Activated naive CD4-positive, alpha-beta T cell treated with anti-CD3 and anti-CD28 coated beads, Interleukin-2, amount 50 U/mL, for 16 hours (primary cell): ENCODE results near the gene UHMK1.
"Not testable (repeated sequence)": the region's sequence is repeated elsewhere in the genome, so short reads cannot be mapped to it uniquely, and the experiment has no call there.

ENCODE experiments used
- DNase-seq: peaks from one replicate; pipeline ENCODE4 v3.0.0-alpha.2; 2020

UHMK1 gene, protein sequence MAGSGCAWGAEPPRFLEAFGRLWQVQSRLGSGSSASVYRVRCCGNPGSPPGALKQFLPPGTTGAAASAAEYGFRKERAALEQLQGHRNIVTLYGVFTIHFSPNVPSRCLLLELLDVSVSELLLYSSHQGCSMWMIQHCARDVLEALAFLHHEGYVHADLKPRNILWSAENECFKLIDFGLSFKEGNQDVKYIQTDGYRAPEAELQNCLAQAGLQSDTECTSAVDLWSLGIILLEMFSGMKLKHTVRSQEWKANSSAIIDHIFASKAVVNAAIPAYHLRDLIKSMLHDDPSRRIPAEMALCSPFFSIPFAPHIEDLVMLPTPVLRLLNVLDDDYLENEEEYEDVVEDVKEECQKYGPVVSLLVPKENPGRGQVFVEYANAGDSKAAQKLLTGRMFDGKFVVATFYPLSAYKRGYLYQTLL

DNA sequence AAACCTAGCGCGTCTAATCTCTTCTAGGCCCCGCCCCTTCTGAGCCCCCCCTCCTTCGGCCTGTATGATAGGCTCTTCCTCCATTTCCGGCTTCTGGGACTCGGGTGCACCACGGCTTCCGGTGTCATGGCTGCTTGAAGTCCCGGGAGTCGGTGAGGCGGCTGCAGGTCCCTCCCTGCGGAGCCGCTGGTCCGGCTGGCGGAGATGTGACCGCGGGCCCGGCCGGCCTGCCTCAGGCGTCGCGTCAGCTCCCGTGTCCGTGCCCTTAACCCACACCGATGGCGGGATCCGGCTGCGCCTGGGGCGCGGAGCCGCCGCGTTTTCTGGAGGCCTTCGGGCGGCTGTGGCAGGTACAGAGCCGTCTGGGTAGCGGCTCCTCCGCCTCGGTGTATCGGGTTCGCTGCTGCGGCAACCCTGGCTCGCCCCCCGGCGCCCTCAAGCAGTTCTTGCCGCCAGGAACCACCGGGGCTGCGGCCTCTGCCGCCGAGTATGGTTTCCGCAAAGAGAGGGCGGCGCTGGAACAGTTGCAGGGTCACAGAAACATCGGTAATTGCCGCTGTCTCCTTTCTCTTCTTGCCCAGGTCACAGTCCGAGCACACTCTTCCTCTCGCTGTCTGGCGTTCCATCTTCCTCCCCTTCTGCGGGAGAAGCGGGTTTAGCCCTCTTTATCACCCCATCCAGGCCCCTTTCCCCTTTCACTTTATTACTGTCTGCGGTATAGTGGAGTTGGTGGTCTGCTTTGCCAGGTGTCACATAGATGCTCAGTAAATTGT is at the start of gene UHMK1:
Gene UHMK1 (plus strand): TSS at position 96 of the 773 bp plus-strand sequence. CDS start 183 bp downstream, at position 279.
- peak; percentile 90 for DNase-seq

DNA sequence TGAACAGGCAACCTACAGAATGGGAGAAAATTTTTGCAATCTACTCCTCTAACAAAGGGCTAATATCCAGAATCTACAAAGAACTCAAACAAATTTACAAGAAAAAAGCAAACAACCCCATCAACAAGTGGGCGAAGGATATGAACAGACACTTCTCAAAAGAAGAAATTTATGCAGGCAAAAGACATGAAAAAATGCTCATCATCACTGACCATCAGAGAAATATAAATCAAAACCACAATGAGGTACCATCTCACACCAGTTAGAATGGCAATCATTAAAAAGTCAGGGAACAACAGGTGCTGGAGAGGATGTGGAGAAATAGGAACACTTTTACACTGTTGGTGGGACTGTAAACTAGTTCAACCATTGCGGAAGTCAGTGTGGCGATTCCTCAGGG is 43.3 kb upstream of the UHMK1 start:
- not testable (repeated sequence) for DNase-seq

- no peak for DNase-seq
Measured at GRCh38 chr1:162456323-162456722, 41.3 kb upstream of the UHMK1 start.

GRCh38 chr1:162458236-162458635 is 39.4 kb upstream of the UHMK1 start:
- DNase-seq = no peak

GRCh38 chr1:162462425-162462824 is 35.2 kb upstream of the UHMK1 start:
- DNase-seq = not testable (repeated sequence)

- DNase-seq = no peak
Measured at GRCh38 chr1:162463021-162463420, 34.6 kb upstream of the UHMK1 start.

- no peak for DNase-seq
Measured at GRCh38 chr1:162466797-162467196, 30.8 kb upstream of the UHMK1 start.

DNA sequence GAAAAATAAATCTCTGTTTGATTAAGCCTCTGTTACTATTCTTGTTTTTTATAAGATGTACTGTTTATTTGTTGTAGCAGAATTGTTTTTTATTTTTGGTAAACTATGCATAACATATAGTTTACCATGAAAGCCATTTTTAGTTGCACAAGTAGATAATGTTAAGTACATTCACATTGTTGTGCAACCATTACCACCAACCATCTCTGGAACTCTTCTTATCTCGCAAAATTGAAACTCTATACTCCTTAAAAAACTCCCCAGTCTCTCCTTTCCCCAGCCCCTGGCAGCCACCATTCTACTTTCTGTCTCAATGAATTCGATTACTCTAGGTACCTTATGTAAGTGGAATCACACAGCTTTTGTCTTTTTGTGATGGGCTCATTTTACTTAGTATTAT is 27.4 kb upstream of the UHMK1 start:
- DNase-seq = no peak

DNA sequence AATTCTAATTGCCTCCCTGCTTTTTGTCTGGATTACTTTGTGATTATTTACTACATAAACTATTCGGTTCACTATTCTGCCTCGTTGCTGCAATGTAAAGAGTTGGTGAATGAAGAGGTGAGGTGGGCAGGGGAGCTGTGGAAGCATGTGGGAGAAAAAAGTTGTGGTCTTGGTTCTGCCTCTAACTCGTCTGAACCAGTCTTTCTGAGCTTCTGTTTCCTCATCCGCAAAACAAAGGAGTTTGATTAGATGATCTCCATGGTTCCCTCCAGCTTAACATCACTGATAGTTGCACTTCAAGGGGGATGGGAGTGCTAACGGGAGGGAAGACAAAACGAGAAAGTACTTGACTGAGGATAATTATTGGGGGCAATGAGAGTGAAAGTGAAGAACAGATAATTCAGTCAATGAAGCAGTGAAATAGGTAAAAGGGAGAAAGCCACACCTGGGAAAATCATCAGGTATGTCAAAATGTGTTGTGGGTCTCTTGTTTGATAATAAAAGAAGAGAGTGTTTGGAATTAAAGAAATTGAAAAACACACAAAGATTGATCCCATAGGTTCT is 26.2 kb upstream of the UHMK1 start:
- DNase-seq = no peak

GRCh38 chr1:162475089-162475488 is 22.5 kb upstream of the UHMK1 start:
- no peak for DNase-seq

DNA sequence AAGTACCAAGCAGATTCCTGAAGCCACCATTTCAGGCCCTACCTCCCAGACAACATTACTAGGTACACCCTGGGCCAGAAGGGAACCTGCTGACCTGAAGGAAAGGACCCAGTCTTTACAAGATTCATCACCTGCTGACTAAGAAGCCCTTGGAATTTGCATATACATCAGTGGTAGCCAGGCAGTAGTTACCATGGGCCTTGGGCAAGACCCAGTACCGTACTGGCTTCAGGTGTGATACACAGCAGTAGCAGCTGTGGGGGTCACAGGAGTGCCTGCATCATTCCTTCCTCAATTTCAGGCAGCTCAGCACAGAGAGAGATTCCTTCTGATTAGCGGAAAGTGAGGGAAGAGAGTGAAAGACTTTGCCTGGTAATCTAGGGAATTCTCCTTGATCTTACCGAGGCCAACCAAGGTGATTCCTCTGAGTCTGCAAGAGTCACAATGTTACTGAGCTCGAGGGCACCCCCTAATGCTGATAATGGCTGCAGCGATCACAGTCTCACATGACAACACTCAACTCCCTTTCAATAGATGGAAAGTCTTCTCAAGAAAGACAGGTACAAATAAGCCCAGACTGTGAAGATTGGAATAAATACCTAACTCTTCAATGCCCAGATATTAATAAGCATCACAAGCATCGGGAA is 22.0 kb upstream of the UHMK1 start:
- no peak for DNase-seq

DNA sequence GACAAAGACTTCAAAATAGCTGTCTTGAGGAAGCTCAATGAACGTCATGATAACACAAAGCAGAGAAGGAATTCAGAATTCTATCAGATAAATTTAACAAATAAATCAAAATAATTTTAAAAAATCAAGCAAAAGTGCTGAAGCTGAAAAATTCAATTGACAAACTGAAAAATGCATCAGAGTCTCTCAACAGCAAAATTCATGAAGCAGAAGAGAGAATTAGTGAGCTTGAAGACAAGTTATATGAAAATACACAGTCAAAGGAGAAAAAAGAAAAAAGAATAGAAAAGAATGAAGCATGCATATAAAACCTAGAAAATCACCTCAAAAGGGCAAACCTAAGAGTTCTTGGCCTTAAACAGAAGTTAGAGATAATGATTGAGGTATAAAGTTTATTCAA is 21.0 kb upstream of the UHMK1 start:
- DNase-seq = no peak

DNA sequence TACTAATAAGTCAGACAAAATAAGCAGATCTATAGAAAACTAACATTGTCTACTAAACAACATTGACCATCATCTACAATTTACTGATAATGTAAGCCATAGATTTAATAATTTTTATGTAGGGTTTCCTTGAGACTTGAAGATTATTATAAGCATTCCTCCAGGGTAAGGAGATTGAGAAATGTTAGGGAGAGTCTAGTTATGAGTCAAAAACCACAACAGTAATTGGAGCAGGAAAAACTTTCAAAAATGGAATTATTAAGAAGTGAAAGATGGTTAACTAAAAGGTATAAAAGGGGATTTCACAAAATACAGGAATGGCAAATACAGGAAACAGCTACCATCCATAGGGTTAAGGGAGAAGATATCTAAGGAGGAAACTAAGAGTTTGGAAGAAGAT is 12.4 kb upstream of the UHMK1 start:
- no peak for DNase-seq

GRCh38 chr1:162487241-162487640 is 10.4 kb upstream of the UHMK1 start:
- no peak for DNase-seq

DNA sequence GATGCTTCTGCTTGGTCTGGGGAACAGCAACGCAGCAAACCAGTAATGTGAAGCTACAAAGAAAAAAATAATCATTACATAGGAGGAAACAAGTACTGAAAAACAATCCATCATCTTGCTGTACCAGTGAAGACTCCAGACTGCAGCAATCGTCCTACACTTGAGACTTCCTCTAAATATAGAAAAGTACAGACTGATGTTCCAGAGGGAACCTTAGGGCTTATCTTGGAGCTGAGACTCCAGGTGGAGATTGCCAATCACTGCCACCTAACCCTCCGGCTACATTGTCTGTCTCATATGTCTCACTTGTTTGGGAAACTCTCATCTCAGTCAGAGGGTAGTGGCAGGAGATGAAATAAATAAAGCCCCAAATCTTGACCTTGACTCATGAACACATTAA is 9.4 kb upstream of the UHMK1 start:
- no peak for DNase-seq

GRCh38 chr1:162495531-162496233 is 1.9 kb upstream of the UHMK1 start:
- not testable (repeated sequence) for DNase-seq

GRCh38 chr1:162497104-162497722 is 405 bp upstream of the UHMK1 start:
- DNase-seq = no peak

DNA sequence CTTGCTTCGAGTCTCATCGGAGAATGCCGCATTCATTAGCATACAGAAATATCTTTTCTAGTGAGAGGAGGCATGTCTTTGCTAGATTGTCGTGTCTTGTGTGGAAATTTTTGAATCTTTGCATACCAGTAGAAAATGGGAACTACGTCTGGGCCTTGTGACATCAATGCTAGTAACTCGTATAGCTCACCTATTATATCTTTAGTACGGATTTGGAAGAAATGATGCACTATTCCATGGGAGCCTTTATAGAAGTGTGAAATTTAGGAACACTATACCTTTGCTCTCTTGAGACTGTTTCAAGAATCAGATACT is 835 bp downstream of the UHMK1 start:
- no peak for DNase-seq

DNA sequence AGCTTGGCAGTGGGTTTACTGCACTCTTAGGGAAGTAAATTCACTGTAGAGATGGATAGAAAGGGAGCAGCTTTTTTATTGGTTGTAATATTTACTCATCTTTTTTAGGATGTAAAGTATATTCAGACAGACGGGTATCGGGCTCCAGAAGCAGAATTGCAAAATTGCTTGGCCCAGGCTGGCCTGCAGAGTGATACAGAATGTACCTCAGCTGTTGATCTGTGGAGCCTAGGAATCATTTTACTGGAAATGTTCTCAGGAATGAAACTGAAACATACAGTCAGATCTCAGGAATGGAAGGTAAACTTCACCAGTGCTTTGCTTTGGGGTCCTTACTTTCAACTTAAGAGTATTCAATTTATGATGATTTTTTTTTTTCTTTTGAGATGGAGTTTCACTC is 3.2 kb downstream of the UHMK1 start:
- no peak for DNase-seq

- DNase-seq = no peak
Measured at GRCh38 chr1:162502077-162502476, 4.5 kb downstream of the UHMK1 start.

DNA sequence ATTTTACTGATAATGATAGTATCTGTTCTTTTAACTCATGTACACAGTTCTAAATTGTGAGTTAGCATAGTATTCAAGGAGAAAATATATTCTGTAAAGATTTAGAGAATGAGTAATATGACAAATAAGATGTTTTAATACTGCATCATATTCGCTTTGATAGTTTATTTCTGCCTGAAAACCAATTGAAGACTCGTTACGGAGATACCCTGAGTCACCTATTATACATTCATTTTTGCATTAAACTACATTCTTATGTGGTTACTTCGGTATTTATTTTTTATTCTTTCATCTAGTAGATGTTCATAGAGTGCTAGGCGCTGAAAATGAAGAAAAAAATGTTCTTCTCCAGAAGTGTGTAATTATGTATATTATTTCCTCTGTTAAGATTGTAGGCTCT is 5.3 kb downstream of the UHMK1 start:
- DNase-seq = no peak

- no peak for DNase-seq
Measured at GRCh38 chr1:162527314-162527713, 29.7 kb downstream of the UHMK1 start.
